Natural killer cell (primary cell): ENCODE data around the gene LIPF. TPM values are rescaled to one million over a fixed set of nuclear protein-coding genes. Genes with fewer than 3 reads are reported as not detected.

Source experiments
- total RNA-seq, 4 donors: library from RNA; stranded (reverse); fragments of 120-200 nt in 1 of 4; gene quantifications; one replicate each; pipeline versions ENCODE4 v1.2.3 to v1.2.4, GENCODE V29; 2013 to 2022

LIPF gene
- total RNA-seq, 3 donors from 2014 or later (not counting 1 experiment from before 2014, with no cell fraction given): not detected

Other genes starting within 250 kb of the LIPF start
- gene RNLS, start 81.1 kb upstream of the LIPF start, total RNA-seq: 1 to 10 TPM; 4.0 to 6.8 (median 4.4) TPM
- under 1 TPM in 1 of 3 donors, not detected in 2; 0.09 TPM for gene LIPJ, start 77.7 kb upstream of the LIPF start, total RNA-seq
- gene LIPK, start 41.8 kb downstream of the LIPF start, total RNA-seq: not detected
- under 1 TPM in 2 of 3 donors, not detected in 1; 0.66 to 0.83 TPM for gene LIPN, start 95.6 kb downstream of the LIPF start, total RNA-seq
- gene LIPM, start 138.3 kb downstream of the LIPF start, total RNA-seq: not detected
- gene ANKRD22, start 187.4 kb downstream of the LIPF start, total RNA-seq: not detected
- 10 to 100 TPM; 14.8 to 30.3 (median 18.1) TPM for gene STAMBPL1, start 215.8 kb downstream of the LIPF start, total RNA-seq